Trophoblast cell (in vitro differentiated cells and primary cell): ENCODE data around the gene CNOT6.

Experiments used
- DNase-seq, 2 donors: peaks; one replicate each; pipeline ENCODE4 v3.0.0-alpha.2; 2016
- H2AFZ ChIP-seq: 2 replicates; pipeline ENCODE4 v1.6.1; 2013; ENCODE audit warnings: low read length, moderate library complexity, mild to moderate bottlenecking; ENCODE audit not compliant: insufficient read depth, poor library complexity
- H2AK5ac ChIP-seq: 2 replicates; pipeline ENCODE4 v1.6.1; 2013; ENCODE audit warnings: mild to moderate bottlenecking, low read length
- H2BK120ac ChIP-seq: 2 replicates; pipeline ENCODE4 v1.6.1; 2013; ENCODE audit warnings: low read length, mild to moderate bottlenecking, moderate library complexity; ENCODE audit not compliant: insufficient read depth, poor library complexity
- H2BK12ac ChIP-seq: 2 replicates; pipeline ENCODE4 v1.6.1; 2013; ENCODE audit warnings: mild to moderate bottlenecking, low read length, moderate library complexity
- H2BK5ac ChIP-seq: 2 replicates; pipeline ENCODE4 v1.6.1; 2013; ENCODE audit warnings: low read length, low read depth, moderate library complexity, mild to moderate bottlenecking; ENCODE audit not compliant: poor library complexity
- H3K14ac ChIP-seq: 2 replicates; pipeline ENCODE4 v1.6.1; 2013; ENCODE audit warnings: mild to moderate bottlenecking, low read length
- H3K18ac ChIP-seq: 2 replicates; pipeline ENCODE4 v1.6.1; 2013; ENCODE audit warnings: mild to moderate bottlenecking, low read length
- H3K23ac ChIP-seq: 2 replicates; pipeline ENCODE4 v1.6.1; 2013; ENCODE audit warnings: low read length
- H3K27ac ChIP-seq: 2 replicates; pipeline ENCODE4 v1.5.1; 2013; ENCODE audit warnings: low read depth, mild to moderate bottlenecking, inconsistent platforms, low read length, moderate library complexity
- H3K27me3 ChIP-seq: 2 replicates; pipeline ENCODE4 v1.6.1; 2013; ENCODE audit warnings: inconsistent platforms, mild to moderate bottlenecking, low read length, moderate library complexity; ENCODE audit not compliant: insufficient read depth
- H3K36me3 ChIP-seq, 2 experiments: 1 replicate in 1 of 2; 2 replicates in 1 of 2; pipeline ENCODE4 v1.6.1; 2013; ENCODE audit warnings: low read length in 2 of 2, mild to moderate bottlenecking in 2 of 2, moderate library complexity in 1 of 2; ENCODE audit not compliant: insufficient read depth in 2 of 2, control insufficient read depth in 1 of 2
- H3K4ac ChIP-seq: 2 replicates; pipeline ENCODE4 v1.6.1; 2013; ENCODE audit warnings: low read depth, mild to moderate bottlenecking, low read length, moderate library complexity
- H3K4me1 ChIP-seq, 2 experiments: 1 replicate in 1 of 2; 2 replicates in 1 of 2; pipeline ENCODE4 v1.6.1; 2013; ENCODE audit warnings: low read length in 2 of 2, mild to moderate bottlenecking in 2 of 2, moderate library complexity in 1 of 2; ENCODE audit not compliant: insufficient read depth in 2 of 2, control insufficient read depth in 1 of 2
- H3K4me2 ChIP-seq: 2 replicates; pipeline ENCODE4 v1.6.1; 2013; ENCODE audit warnings: inconsistent platforms, mild to moderate bottlenecking, low read length, moderate library complexity
- H3K4me3 ChIP-seq: 2 replicates; pipeline ENCODE4 v1.5.1; 2013; ENCODE audit warnings: mild to moderate bottlenecking, low read depth, low read length, inconsistent platforms
- H3K79me1 ChIP-seq: one replicate; pipeline ENCODE4 v1.6.1; 2013; ENCODE audit warnings: low read length
- H3K79me2 ChIP-seq: 2 replicates; pipeline ENCODE4 v1.6.1; 2013; ENCODE audit warnings: low read length, mild to moderate bottlenecking; ENCODE audit not compliant: control insufficient read depth, insufficient read depth, poor library complexity
- H3K9ac ChIP-seq: 2 replicates; pipeline ENCODE4 v1.6.1; 2013; ENCODE audit warnings: mild to moderate bottlenecking, low read length
- H3K9me3 ChIP-seq: 2 replicates; pipeline ENCODE4 v1.6.1; 2013; ENCODE audit warnings: low read depth, mild to moderate bottlenecking, control low read depth, inconsistent platforms, low read length; ENCODE audit not compliant: insufficient read depth
- H4K12ac ChIP-seq: 2 replicates; pipeline ENCODE4 v1.6.1; 2013; ENCODE audit warnings: low read depth, mild to moderate bottlenecking, low read length, moderate library complexity
- H4K8ac ChIP-seq: 2 replicates; pipeline ENCODE4 v1.6.1; 2013; ENCODE audit warnings: low read depth, mild to moderate bottlenecking, low read length, moderate library complexity
- H4K91ac ChIP-seq: one replicate; pipeline ENCODE4 v1.6.1; 2013; ENCODE audit warnings: low read depth, mild to moderate bottlenecking, low read length, moderate library complexity
- WGBS: extraction: QIAGEN DNeasy Blood & Tissue Kit; methylation state at CpG from one replicate; pipeline ENCODE4 v1.1.7; 2013; ENCODE audit warnings: missing lambda C conversion rate; ENCODE audit not compliant: insufficient read length, insufficient coverage; ENCODE audit errors: extremely low coverage; 5-methylcytosine and 5-hydroxymethylcytosine counted together

The CNOT6 gene

GRCh38 chr5:180605554-180606214, 111.5 kb downstream of the CNOT6 start:
- H3K4me3 ChIP-seq: no peak overlapping the region
- no peaks in the 10 kb centered on the region for H3K36me3 ChIP-seq
- no peaks in the 10 kb centered on the region for H3K27me3 ChIP-seq
- H3K9ac ChIP-seq: no peak overlapping the region
- no peak overlapping the region for H3K27ac ChIP-seq
- H2AK5ac ChIP-seq: no peak overlapping the region
- H3K14ac ChIP-seq: no peak overlapping the region
- H2BK12ac ChIP-seq: no peak overlapping the region
- H3K18ac ChIP-seq: no peak overlapping the region
- DNase-seq: peak; percentile 66 to 89
- H2BK120ac ChIP-seq: no peak overlapping the region
- H3K4me2 ChIP-seq: no peak overlapping the region
- no peaks in the 10 kb centered on the region for H3K79me2 ChIP-seq
- H3K23ac ChIP-seq: no peak overlapping the region
- H2BK5ac ChIP-seq: no peak overlapping the region
- no peak overlapping the region for H4K91ac ChIP-seq
- WGBS: no CpG with 5 or more reads among the region's 11 CpGs
- no peak overlapping the region for H4K8ac ChIP-seq
- H2AFZ ChIP-seq: no peak overlapping the region
- H3K4me1 ChIP-seq: no peaks in the 10 kb centered on the region
- H3K79me1 ChIP-seq: no peaks in the 10 kb centered on the region
- H3K4ac ChIP-seq: no peak overlapping the region
- H3K9me3 ChIP-seq: no peaks in the 10 kb centered on the region
- H4K12ac ChIP-seq: no peak overlapping the region

GRCh38 chr5:180606215-180606785, 112.1 kb downstream of the CNOT6 start:
- no peak overlapping the region for H2AK5ac ChIP-seq

GRCh38 chr5:180607861-180608571, 113.8 kb downstream of the CNOT6 start:
- DNase-seq: no peak
- no peak overlapping the region for H2AK5ac ChIP-seq
- no CpG with 5 or more reads among the region's 18 CpGs for WGBS
- H3K23ac ChIP-seq: no peak overlapping the region
- H2BK12ac ChIP-seq: no peak overlapping the region
- no peaks in the 10 kb centered on the region for H3K36me3 ChIP-seq
- H3K4me1 ChIP-seq: no peaks in the 10 kb centered on the region
- no peak overlapping the region for H4K8ac ChIP-seq
- H3K4me2 ChIP-seq: no peak overlapping the region
- H3K4ac ChIP-seq: no peak overlapping the region
- H3K18ac ChIP-seq: no peak overlapping the region
- no peak overlapping the region for H2AFZ ChIP-seq
- H2BK120ac ChIP-seq: no peak overlapping the region
- no peak overlapping the region for H3K27ac ChIP-seq
- H3K14ac ChIP-seq: no peak overlapping the region
- H3K4me3 ChIP-seq: no peak overlapping the region
- no peak overlapping the region for H3K9ac ChIP-seq
- no peak overlapping the region for H4K91ac ChIP-seq
- no peak overlapping the region for H2BK5ac ChIP-seq
- H3K79me1 ChIP-seq: no peaks in the 10 kb centered on the region
- H3K27me3 ChIP-seq: no peaks in the 10 kb centered on the region
- no peaks in the 10 kb centered on the region for H3K79me2 ChIP-seq
- no peaks in the 10 kb centered on the region for H3K9me3 ChIP-seq
- H4K12ac ChIP-seq: no peak overlapping the region

More at GRCh38 chr5:180606215-180606785, 112.1 kb downstream of the CNOT6 start:
- Histone ChIP-seq H2BK5ac (no peak overlapping the region), H3K4ac (no peak overlapping the region), H3K9ac (no peak overlapping the region), H3K4me2 (no peak overlapping the region), H3K9me3 (no peaks in the 10 kb centered on the region), H3K23ac (no peak overlapping the region), H2BK120ac (no peak overlapping the region), H3K4me3 (no peak overlapping the region), H2AFZ (no peak overlapping the region), H2BK12ac (no peak overlapping the region), H3K18ac (no peak overlapping the region), H3K79me1 (no peaks in the 10 kb centered on the region), H3K4me1 (no peaks in the 10 kb centered on the region), H3K27ac (no peak overlapping the region), H4K8ac (no peak overlapping the region), H3K27me3 (no peaks in the 10 kb centered on the region), H4K91ac (no peak overlapping the region), H3K36me3 (no peaks in the 10 kb centered on the region), H3K14ac (no peak overlapping the region), H4K12ac (no peak overlapping the region), H3K79me2 (no peaks in the 10 kb centered on the region)
- no CpG with 5 or more reads among the region's 21 CpGs for WGBS
- DNase-seq: peak; percentile 65 to 86

- Histone ChIP-seq H3K9me3 (no peaks in the 10 kb centered on the region), H3K79me1 (no peaks in the 10 kb centered on the region), H3K36me3 (no peaks in the 10 kb centered on the region), H3K4me3 (peak overlapping the region; percentile 1), H3K18ac (no peak overlapping the region), H3K14ac (no peak overlapping the region), H4K12ac (no peak overlapping the region), H3K23ac (no peak overlapping the region), H2AFZ (no peak overlapping the region), H2BK12ac (peak overlapping the region; percentile 20), H4K91ac (no peak overlapping the region), H2AK5ac (no peak overlapping the region), H3K27me3 (no peaks in the 10 kb centered on the region), H3K4me2 (no peak overlapping the region), H3K27ac (no peak overlapping the region), H3K4ac (no peak overlapping the region), H3K79me2 (no peaks in the 10 kb centered on the region), H3K9ac (no peak overlapping the region), H3K4me1 (no peaks in the 10 kb centered on the region), H2BK120ac (no peak overlapping the region), H2BK5ac (no peak overlapping the region), H4K8ac (no peak overlapping the region)
- no CpG with 5 or more reads among the region's 26 CpGs for WGBS
- DNase-seq: no peak
These were observed 114.6 kb downstream of the CNOT6 start for GRCh38 chr5:180608572-180609310.
